ENCODE data around the gene RPGRIP1L. TPM values are rescaled to one million over a fixed set of nuclear protein-coding genes. Genes with fewer than 3 reads are reported as not detected.

Gene RPGRIP1L
- total and polyA plus RNA-seq, 9 of the 15 experiments (the other 6 are each of a cell fraction or from before 2014, with no cell fraction given): 3.2 to 7.7 (median 5.8) TPM

DNA sequence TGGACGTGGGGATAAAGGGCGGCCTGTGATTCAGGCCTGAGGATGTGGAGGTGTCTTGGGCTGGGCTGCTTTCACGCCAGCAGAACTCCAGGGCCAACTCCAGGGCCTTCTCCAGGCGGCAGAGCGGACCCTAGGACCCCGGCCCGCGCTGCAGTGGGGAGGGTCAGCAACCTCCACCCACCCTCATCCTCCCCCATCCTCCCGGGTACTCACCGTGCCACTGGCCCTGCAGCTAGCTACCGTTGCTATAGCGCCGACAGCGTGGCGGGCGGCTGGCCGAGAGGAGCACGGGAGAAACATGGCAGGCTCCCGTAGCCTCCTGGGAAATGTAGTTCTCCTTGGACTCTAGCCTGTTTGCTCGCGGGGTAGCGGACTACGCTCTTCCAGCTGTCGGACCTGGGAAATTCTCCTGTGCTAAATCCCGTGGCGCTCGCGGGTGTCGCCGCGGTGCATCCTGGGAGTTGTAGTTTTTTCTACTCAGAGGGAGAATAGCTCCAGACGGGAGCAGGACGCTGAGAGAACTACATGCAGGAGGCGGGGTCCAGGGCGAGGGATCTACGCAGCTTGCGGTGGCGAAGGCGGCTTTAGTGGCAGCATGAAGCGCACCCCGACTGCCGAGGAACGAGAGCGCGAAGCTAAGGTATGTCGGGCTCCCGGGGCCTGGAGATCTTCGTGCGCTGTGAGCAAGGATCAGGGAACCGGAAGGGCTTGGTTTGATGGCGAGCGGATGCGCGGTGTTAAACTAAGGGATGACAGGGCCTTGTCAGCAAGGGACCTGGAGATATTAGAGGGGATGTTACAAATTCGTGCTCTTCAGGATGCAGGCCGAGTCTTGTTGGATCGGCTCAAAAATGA, at the start of gene RPGRIP1L, which contains the start of gene FTO (continued):
- TF ChIP-seq, protein P1, sequence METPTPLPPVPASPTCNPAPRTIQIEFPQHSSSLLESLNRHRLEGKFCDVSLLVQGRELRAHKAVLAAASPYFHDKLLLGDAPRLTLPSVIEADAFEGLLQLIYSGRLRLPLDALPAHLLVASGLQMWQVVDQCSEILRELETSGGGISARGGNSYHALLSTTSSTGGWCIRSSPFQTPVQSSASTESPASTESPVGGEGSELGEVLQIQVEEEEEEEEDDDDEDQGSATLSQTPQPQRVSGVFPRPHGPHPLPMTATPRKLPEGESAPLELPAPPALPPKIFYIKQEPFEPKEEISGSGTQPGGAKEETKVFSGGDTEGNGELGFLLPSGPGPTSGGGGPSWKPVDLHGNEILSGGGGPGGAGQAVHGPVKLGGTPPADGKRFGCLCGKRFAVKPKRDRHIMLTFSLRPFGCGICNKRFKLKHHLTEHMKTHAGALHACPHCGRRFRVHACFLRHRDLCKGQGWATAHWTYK (CRISPR knock-in tag; IDR thresholded peaks at IDR 0.05): peak; percentile 80; the same call in 1 of the 2 replicates
- TF ChIP-seq PYGO2 (tag; IDR thresholded peaks at IDR 0.05): no peak
- TF ChIP-seq, protein P2, sequence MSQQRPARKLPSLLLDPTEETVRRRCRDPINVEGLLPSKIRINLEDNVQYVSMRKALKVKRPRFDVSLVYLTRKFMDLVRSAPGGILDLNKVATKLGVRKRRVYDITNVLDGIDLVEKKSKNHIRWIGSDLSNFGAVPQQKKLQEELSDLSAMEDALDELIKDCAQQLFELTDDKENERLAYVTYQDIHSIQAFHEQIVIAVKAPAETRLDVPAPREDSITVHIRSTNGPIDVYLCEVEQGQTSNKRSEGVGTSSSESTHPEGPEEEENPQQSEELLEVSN (IDR thresholded peaks at IDR 0.05; ENCODE audit: borderline replicate concordance in 1 of 2, extremely low read depth in 1 of 2, insufficient read depth in 1 of 2, insufficient read length in 1 of 2, low read depth in 1 of 2, low read length in 1 of 2, poor library complexity in 1 of 2, severe bottlenecking in 1 of 2): peak; percentile 63 to 80
- no peak for TF ChIP-seq NR3C1 (CRISPR knock-in tag; IDR thresholded peaks at IDR 0.05)
- TF ChIP-seq, protein P3, sequence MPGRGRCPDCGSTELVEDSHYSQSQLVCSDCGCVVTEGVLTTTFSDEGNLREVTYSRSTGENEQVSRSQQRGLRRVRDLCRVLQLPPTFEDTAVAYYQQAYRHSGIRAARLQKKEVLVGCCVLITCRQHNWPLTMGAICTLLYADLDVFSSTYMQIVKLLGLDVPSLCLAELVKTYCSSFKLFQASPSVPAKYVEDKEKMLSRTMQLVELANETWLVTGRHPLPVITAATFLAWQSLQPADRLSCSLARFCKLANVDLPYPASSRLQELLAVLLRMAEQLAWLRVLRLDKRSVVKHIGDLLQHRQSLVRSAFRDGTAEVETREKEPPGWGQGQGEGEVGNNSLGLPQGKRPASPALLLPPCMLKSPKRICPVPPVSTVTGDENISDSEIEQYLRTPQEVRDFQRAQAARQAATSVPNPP (IDR thresholded peaks at IDR 0.05; ENCODE audit: borderline replicate concordance, insufficient read depth, insufficient read length): no peak
- 0 out of 2 replicates have a peak, but pooled peaks have one; percentile 29 for TF ChIP-seq TCF3 (CRISPR knock-in tag; IDR thresholded peaks at IDR 0.05)
- TF ChIP-seq HDAC6 (IDR thresholded peaks at IDR 0.05; ENCODE audit: low read depth, low read length): no peak
- TF ChIP-seq LCOR (CRISPR knock-in tag; IDR thresholded peaks at IDR 0.05): no peak
- TF ChIP-seq, protein P4, sequence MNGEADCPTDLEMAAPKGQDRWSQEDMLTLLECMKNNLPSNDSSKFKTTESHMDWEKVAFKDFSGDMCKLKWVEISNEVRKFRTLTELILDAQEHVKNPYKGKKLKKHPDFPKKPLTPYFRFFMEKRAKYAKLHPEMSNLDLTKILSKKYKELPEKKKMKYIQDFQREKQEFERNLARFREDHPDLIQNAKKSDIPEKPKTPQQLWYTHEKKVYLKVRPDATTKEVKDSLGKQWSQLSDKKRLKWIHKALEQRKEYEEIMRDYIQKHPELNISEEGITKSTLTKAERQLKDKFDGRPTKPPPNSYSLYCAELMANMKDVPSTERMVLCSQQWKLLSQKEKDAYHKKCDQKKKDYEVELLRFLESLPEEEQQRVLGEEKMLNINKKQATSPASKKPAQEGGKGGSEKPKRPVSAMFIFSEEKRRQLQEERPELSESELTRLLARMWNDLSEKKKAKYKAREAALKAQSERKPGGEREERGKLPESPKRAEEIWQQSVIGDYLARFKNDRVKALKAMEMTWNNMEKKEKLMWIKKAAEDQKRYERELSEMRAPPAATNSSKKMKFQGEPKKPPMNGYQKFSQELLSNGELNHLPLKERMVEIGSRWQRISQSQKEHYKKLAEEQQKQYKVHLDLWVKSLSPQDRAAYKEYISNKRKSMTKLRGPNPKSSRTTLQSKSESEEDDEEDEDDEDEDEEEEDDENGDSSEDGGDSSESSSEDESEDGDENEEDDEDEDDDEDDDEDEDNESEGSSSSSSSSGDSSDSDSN (IDR thresholded peaks at IDR 0.05; ENCODE audit: borderline replicate concordance in 1 of 2, low read depth in 2 of 2, low read length in 2 of 2): 0 out of 4 replicates have a peak, but pooled peaks of 1 of the 2 experiments have one; percentile 34
- no peak for TF ChIP-seq CHD1 (IDR thresholded peaks at IDR 0.05; ENCODE audit: low read length)
- no peak for TF ChIP-seq NFIC (IDR thresholded peaks at IDR 0.05)
- peak; percentile 84; the same call in 1 of the 2 replicates for TF ChIP-seq CBFB (CRISPR knock-in tag; IDR thresholded peaks at IDR 0.05)
- TF ChIP-seq HDAC3 (IDR thresholded peaks at IDR 0.05; ENCODE audit: borderline replicate concordance, partially characterized antibody): peak; percentile 100
- TF ChIP-seq ARID2 (IDR thresholded peaks at IDR 0.05): no peak
- TF ChIP-seq POLR2A (conservative IDR thresholded peaks at IDR 0.05): 0 out of 2 replicates have a peak, but pooled peaks have one; percentile 39
- TF ChIP-seq, protein P5, sequence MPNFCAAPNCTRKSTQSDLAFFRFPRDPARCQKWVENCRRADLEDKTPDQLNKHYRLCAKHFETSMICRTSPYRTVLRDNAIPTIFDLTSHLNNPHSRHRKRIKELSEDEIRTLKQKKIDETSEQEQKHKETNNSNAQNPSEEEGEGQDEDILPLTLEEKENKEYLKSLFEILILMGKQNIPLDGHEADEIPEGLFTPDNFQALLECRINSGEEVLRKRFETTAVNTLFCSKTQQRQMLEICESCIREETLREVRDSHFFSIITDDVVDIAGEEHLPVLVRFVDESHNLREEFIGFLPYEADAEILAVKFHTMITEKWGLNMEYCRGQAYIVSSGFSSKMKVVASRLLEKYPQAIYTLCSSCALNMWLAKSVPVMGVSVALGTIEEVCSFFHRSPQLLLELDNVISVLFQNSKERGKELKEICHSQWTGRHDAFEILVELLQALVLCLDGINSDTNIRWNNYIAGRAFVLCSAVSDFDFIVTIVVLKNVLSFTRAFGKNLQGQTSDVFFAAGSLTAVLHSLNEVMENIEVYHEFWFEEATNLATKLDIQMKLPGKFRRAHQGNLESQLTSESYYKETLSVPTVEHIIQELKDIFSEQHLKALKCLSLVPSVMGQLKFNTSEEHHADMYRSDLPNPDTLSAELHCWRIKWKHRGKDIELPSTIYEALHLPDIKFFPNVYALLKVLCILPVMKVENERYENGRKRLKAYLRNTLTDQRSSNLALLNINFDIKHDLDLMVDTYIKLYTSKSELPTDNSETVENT (CRISPR knock-in tag; IDR thresholded peaks at IDR 0.05): 0 out of 2 replicates have a peak, but pooled peaks have one; percentile 21
- TF ChIP-seq BMI1 (IDR thresholded peaks at IDR 0.05; ENCODE audit: low read length): peak; percentile 62
- peak; percentile 71 for TF ChIP-seq RBM22 (IDR thresholded peaks at IDR 0.05; ENCODE audit: low read depth, low read length, poor library complexity, severe bottlenecking)
